Dedifferentiated amniotic fluid mesenchymal stem cell (primary cell): ENCODE results near the gene WDR20.

ENCODE experiments used
- DNase-seq: peaks from one replicate; pipeline ENCODE4 v3.0.0-alpha.2; 2016; ENCODE audit errors: extremely low spot score

Gene WDR20

GRCh38 chr14:102219316-102219715 lies 79.6 kb downstream of the WDR20 start:
- DNase-seq, result no peak

DNA sequence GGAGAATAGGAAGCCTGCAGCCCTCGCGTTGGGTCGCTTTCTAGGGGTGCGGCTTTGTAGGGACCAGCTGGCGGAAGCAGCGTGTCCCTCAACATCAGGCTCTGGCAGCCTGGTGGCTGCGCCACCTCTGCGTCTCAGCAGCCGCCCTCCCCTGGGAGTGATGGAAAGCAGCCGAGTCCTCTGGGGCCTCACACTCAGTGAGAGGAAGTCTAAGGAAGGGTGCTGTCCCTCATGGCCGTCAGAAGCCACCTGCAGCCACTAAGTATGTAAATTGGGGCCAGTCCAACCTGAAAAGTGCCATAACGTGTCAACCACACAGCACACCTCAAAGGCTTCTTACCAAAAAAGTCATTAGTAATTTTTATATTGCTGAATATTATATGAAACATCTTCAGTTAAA lies 80.3 kb downstream of the WDR20 start:
- no peak for DNase-seq

GRCh38 chr14:102221026-102221425 lies 81.3 kb downstream of the WDR20 start:
- no peak for DNase-seq

DNA sequence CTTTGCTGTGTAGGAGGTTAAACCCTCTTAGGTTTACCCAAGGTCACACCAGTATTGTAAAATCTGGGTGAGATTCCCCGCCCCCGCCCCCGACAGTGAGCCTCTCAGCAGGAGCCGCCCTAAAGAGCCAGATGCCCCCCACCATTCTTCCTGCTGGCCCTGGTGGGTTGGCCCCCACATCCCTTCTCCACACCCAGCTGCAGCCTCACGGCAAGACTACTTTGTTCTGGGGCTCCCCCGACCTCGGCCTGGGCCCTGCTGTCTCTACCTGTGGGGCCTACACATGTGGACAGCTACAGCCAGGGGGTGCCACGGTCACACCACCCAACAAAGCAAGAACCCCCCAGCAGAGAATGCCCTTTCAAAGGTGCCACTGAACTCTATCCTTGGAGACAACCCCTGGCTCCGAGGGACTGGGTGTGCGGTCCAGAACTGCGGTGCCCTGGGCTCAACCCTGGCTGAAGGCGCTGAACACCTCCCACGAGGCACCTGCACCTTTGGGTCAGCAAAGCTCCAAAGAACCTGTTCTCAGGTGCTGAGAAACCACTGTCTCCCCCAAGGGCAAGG lies 82.4 kb downstream of the WDR20 start:
- no peak for DNase-seq

GRCh38 chr14:102222751-102223150 lies 83.1 kb downstream of the WDR20 start:
- no peak for DNase-seq

DNA sequence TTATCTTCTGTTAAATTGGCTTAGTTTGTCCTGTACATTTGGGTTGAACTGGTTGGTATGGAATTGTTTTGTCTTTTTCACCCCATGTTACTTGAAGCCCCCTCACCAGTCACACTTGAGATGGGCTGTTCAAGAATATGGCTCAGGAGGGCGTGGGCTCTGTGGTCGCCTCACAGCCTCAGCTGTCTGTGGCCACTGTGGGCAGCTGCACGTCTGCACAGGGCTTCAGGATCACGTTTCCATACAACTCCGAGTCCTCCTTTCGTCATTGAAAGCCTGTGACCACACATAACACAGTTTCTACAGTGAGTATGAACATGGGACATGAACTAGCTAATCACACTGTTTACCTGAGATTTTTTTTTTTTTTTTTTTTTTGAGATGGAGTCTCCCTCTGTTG lies 84.0 kb downstream of the WDR20 start:
- no peak for DNase-seq

- no peak for DNase-seq
These were observed 85.7 kb downstream of the WDR20 start for GRCh38 chr14:102225386-102225785.

- DNase-seq, result no peak
These were observed 86.2 kb downstream of the WDR20 start for GRCh38 chr14:102225936-102226335.

GRCh38 chr14:102226356-102227125 lies 86.8 kb downstream of the WDR20 start:
- no peak for DNase-seq

GRCh38 chr14:102227184-102227964 lies 87.7 kb downstream of the WDR20 start:
- DNase-seq, result no peak

DNA sequence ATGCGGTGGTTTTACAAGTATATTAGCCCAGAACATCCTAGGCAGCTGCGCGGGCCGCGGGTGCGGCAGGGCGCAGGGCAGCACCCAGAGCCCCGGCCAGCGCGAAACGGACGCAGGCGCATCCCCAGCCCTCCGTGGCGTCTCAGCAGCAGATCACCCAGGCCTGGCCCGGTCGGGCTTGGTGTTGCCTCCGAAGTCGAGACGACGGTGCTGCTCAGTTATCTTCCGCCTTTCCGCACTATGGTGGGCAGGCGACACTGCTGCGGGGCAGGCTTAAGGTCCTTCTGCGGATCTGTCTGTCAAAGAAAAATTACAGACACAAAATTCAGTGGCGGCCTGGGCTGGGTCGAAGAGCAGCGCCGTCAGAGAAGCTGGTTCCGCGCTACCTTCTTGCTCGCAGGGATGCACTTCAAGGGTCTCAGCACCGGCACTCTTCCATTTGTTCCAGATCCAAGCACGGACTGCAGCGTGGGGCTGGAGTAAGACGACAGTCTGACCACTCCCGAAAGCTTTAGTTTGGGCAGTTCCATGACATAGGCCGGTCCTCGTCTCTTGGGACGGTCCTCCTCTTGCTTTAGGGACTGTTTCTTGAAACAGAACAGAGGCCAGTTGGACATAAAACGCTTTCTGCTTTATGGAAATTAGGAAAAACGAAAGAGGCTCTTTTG lies 89.5 kb downstream of the WDR20 start:
- DNase-seq, result no peak

DNA sequence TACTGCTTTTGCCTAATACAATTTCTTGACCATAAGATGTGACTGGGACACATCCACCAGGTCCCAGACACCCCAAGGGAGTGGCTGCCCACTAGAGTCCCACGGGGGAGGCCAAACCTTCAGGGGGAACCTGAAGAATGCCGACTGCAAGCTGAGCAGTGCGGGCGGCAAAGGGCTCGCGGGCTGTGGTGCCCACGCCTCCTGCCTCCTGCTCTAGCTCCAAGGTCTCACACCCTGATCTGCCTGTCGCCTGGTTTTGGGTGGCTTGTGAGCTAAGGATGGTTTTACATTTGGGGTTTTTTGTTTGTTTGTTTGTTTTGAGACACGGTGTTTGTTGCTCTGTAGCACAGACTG lies 90.0 kb downstream of the WDR20 start:
- no peak for DNase-seq

DNA sequence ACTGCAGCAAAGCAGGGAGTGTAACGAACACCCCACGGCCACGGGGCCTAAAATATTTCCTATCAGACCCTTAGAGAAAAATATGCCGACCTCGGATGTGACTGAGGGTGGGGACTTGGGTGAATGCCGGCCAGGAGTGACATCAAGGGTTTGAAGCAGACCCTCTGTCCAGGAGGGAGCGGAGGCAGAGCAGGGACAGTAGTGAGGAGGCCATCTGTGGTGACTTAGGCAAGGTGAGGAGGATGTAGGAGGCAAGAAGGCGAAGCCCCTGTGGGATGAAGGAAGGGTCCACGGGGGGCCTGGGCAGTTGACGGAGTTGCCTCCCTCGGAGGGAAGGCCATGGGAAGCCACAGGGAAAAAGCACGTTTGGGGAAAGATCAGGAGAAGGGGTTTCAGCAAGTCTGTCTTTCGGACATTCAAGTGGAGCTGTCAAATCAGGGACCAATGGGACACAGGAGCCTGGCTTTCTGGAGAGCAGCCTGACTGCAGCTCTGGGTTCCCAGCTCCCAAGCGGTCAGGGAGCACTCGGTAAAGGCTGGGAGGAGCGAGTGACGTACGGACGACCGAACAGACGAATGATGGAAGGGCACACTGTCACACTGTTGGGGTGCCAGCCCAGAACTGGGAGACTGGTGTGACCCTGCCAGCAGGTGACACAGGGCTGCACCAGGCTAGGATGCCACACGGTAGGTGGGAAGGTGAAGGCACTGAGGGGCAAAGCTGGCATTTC lies 90.9 kb downstream of the WDR20 start:
- no peak for DNase-seq

DNA sequence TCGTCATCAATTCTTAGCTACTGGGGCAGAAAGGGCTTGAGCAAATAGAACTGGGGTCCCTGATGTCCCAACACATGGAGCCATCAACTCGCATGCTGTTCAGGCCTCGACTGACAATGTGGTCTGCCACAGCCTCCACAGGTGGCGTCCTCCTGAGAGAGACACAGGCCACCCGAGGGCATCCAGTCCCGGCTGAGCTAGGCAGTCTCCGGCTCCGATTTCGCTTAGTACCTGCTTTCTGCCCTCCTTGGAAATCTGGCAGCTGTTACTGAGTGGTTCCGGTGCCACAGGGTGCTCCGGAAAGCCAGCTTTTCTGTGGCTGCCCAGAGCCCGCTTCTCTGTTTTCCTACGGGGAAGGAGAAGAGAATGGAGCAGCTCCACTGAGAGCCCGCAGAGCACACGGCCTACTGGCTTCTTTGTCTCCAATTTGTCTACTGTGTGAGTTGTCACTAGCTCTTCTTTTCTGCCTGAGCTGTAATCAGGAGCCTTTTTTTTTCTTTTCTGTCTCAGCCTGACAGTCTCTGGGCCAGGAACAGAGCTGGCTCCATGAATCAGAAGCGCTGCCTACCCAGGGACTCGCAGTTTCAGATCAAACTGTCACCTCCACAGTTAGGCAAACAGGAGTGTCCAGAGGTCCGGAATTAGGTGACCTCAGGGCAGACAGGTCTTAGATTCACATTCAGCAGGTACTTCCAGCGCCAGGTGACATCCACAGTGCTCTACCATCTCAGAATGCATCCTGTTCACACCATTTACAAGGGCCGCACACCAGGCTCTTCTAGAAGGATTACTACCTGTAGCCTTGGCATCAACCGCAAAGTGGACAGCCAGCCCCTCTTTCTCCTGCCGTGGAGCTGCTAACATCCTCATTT lies 92.0 kb downstream of the WDR20 start:
- DNase-seq, result no peak

GRCh38 chr14:102232348-102232625 lies 92.6 kb downstream of the WDR20 start:
- no peak for DNase-seq

DNA sequence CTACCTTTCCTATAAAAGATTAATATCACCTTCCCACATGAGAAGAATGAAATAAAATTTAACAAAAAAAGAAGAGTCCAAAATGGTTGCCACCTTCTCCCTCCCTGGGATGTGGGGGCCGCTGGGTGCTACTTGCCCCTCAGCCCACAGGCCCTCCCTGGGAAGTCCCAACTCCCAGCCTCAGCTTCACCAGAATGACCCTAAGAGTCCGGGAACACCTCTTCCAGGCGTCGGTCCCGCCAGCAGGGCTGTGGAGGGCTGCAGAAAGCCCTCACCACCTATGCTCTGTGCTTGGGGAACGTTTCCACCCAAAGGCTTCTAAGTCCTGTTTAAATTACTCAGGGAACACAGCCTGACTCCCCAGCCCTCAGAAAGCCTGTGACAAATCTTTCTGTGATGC lies 93.4 kb downstream of the WDR20 start:
- DNase-seq, result no peak

DNA sequence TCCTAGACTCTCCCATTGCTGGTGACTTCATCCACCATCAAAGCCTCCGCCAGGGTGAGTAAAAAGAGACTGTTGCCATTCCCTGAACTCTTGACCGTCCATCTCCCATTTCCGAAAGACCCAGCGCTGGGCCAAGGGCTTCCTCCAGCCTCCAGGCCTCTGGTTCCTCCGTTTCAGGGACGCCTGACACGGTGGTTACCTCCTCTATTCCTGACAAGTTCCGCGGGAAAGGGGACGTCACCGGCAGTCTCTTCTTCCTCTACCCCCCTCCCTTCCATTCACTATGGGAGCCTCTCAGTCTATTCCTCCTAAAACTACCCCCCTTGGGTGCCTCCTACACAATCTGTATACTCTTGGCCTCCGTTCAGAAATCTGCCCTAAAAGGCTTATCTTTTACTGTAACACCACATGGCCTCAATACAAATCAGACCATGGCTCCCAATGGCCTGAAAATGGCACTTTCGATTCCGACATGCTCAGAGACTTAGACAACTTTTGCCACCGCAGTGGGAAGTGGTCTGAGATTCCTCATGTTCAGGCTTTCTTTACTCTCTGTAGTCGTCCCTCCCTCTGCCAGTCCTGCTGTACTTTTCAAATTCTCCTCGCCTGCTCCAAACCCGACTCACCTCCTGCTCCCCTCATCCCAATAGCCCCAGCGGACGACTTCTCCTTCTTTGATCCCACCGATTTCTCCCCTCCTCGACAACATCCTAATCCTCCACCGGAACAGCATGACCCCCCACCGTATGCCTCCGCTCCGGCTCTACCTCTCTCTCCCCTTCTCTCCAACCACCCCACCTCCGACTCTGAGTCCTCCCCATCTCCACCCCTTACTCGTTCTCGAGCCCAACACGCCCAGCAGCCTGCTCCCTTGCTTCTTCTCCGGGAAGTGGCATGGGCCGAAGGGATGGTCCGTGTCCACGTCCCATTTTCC lies 94.9 kb downstream of the WDR20 start:
- DNase-seq, result no peak

DNA sequence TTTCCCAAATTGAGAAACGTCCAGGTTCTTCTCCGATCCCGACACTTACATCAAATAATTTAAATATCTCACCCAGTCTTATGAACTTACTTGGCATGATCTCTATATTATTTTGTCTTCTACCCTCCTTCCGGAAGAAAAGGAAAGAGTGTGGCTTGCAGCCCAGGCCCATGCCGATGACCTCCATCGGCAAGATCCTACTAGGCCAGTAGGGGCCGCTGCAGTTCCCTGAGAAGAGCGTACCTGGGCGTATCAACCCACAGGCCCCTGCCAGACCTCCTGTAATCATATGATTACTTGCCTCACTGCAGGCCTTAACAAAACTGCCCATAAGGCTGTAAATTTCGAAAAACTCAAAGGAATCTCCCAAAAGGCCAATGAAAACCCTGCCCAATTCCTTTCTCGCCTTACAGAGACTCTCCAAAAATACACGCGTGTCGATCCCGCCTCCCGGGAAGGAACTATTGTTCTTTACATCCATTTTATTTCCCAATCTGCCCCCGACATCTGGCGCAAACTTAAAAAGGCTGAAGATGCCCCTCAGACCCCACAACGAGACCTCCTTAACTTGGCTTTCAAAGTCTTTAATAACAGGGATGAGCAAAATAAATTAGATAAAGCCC lies 95.7 kb downstream of the WDR20 start:
- DNase-seq, result peak; percentile 49

DNA sequence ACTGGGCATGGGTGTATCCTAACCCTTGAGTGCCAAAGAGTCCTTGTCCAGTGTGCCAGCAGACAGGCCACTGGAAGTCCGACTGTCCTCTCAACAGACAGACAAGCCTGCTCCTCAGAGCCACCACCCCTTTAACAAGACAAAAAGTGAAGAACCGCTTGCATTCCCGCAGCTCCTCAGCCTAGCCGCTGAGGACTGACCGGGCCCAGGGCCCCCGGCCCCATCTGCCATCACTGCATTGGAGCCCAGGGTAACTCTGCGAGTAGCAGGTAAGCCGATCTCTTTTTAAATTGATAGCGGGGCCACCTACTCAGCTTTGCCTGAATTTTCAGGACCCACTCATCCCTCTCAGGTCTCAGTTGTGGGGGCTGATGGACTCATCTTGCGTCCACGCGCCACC lies 96.3 kb downstream of the WDR20 start:
- no peak for DNase-seq

GRCh38 chr14:102238131-102238530 lies 98.4 kb downstream of the WDR20 start:
- no peak for DNase-seq
